HUDEP-2 (cell line): ENCODE measurements around the gene SMIM1.

ENCODE experiments used
- DNase-seq, 76 experiments: peaks; one replicate each; lab custom pipeline; 2025; ENCODE audit not compliant: unreplicated experiment in 76 of 76; lab: John Stamatoyannopoulos, UW

The SMIM1 gene

GRCh38 chr1:3753656-3754454, 18.7 kb upstream of the SMIM1 start:
- DNase-seq, result no peak

- no peak for DNase-seq
Observed at GRCh38 chr1:3756394-3756793, 16.2 kb upstream of the SMIM1 start.

- no peak for DNase-seq
Observed at GRCh38 chr1:3759164-3759563, 13.4 kb upstream of the SMIM1 start.

GRCh38 chr1:3759796-3760195, 12.8 kb upstream of the SMIM1 start:
- peak in 73 of 76 experiments; percentile 35 to 94 (median 73) for DNase-seq

GRCh38 chr1:3761296-3762010, 11.1 kb upstream of the SMIM1 start:
- no peak for DNase-seq

- DNase-seq, result no peak
Observed at GRCh38 chr1:3762151-3762872, 10.2 kb upstream of the SMIM1 start.

GRCh38 chr1:3762873-3763228, 9.7 kb upstream of the SMIM1 start:
- DNase-seq, result no peak

GRCh38 chr1:3763351-3764125, 9.0 kb upstream of the SMIM1 start:
- no peak for DNase-seq

GRCh38 chr1:3767328-3767925, 5.1 kb upstream of the SMIM1 start:
- DNase-seq, result no peak

GRCh38 chr1:3768811-3769390, 3.6 kb upstream of the SMIM1 start:
- no peak for DNase-seq

GRCh38 chr1:3770047-3770765, 2.3 kb upstream of the SMIM1 start:
- DNase-seq, result no peak

GRCh38 chr1:3771108-3772026, 1.2 kb upstream of the SMIM1 start:
- peak in 44 of 76 experiments; percentile 8 to 58 (median 38) for DNase-seq

GRCh38 chr1:3772027-3772714, 378 bp upstream of the SMIM1 start:
- peak in 74 of 76 experiments; percentile 38 to 97 (median 92) for DNase-seq

GRCh38 chr1:3773572-3774275, 1.2 kb downstream of the SMIM1 start:
- peak in 42 of 76 experiments; percentile 7 to 68 (median 40) for DNase-seq

- peak in 46 of 76 experiments; percentile 53 to 95 (median 88) for DNase-seq
Observed at GRCh38 chr1:3774276-3774945, 1.9 kb downstream of the SMIM1 start.

- peak in 71 of 76 experiments; percentile 42 to 95 (median 82) for DNase-seq
Observed at GRCh38 chr1:3774946-3775489, 2.5 kb downstream of the SMIM1 start.
